HEK293 (cell line): ENCODE data around the gene FAM9A.

Experiments used
- CTCF ChIA-PET: fragments of 350-600 bp; formaldehyde crosslinking; extraction: SDS; loops from one replicate; lab custom pipeline; 2021; ENCODE audit warnings: antibody characterized with exemption; lab: Yijun Ruan, JAX
- POLR2A ChIA-PET: fragments of 300-600 bp; formaldehyde crosslinking; extraction: SDS; loops from one replicate; lab custom pipeline; 2020; ENCODE audit warnings: antibody characterized with exemption, inconsistent platforms; lab: Yijun Ruan, JAX
- H3K27ac ChIP-seq: fragments of 200-500 bp; sonication (Bioruptor generic); 2 replicates; pipeline ENCODE4 v1.5.1; 2014; ENCODE audit warnings: low read depth, low read length, control low read depth, inconsistent platforms; ENCODE audit errors: extremely low read depth
- H3K36me3 ChIP-seq, 2 experiments: fragments of 200-500 bp in 1 of 2; sonication (Bioruptor generic) in 1 of 2; 1 replicate in 1 of 2; 2 replicates in 1 of 2; pipeline ENCODE4 v1.5.1; 2014 to 2017; ENCODE audit warnings: inconsistent platforms in 2 of 2, low read length in 2 of 2; ENCODE audit not compliant: control insufficient read depth in 2 of 2, insufficient read depth in 1 of 2
- H3K4me1 ChIP-seq: fragments of 200-500 bp; sonication (Bioruptor generic); 2 replicates; pipeline ENCODE4 v1.5.1; 2014; ENCODE audit warnings: mild to moderate bottlenecking, low read length, inconsistent platforms; ENCODE audit not compliant: control insufficient read depth, insufficient read depth
- H3K4me3 ChIP-seq: 2 replicates; pipeline ENCODE4 v1.5.1; 2011; ENCODE audit warnings: low read depth, mild to moderate bottlenecking, control low read depth, low read length, moderate library complexity
- H3K9me3 ChIP-seq: fragments of 200-500 bp; sonication (Bioruptor generic); 2 replicates; pipeline ENCODE4 v1.5.1; 2014; ENCODE audit warnings: low read depth, low read length, inconsistent platforms; ENCODE audit not compliant: control insufficient read depth, insufficient read depth
- GFI1B ChIP-seq: fragments of 450-650 bp; formaldehyde crosslinking; IDR thresholded peaks from 2 replicates; pipeline ENCODE4 v1.5.1; 2016; ENCODE audit warnings: missing biosample characterization, missing genetic modification characterization
- GLIS1 ChIP-seq: fragments of 450-650 bp; formaldehyde crosslinking; IDR thresholded peaks from 2 replicates; pipeline ENCODE4 v1.5.1; 2016; ENCODE audit warnings: missing biosample characterization, missing genetic modification characterization
- GLIS2 ChIP-seq: fragments of 450-650 bp; formaldehyde crosslinking; IDR thresholded peaks from 2 replicates; pipeline ENCODE4 v1.5.1; 2016; ENCODE audit warnings: missing biosample characterization, missing genetic modification characterization
- HOXD13 ChIP-seq: sonication (generic); formaldehyde crosslinking; IDR thresholded peaks from 2 replicates; pipeline ENCODE4 v1.8.0; 2022; ENCODE audit warnings: missing genetic modification reagents, borderline replicate concordance
- OVOL3 ChIP-seq: fragments of 450-650 bp; formaldehyde crosslinking; IDR thresholded peaks from 2 replicates; pipeline ENCODE4 v1.5.1; 2016; ENCODE audit warnings: missing biosample characterization, missing genetic modification characterization
- SP3 ChIP-seq: fragments of 450-650 bp; formaldehyde crosslinking; IDR thresholded peaks from 2 replicates; pipeline ENCODE4 v1.5.1; 2016; ENCODE audit warnings: missing biosample characterization, missing genetic modification characterization
- ZBTB21 ChIP-seq: fragments of 450-650 bp; formaldehyde crosslinking; IDR thresholded peaks from 2 replicates; pipeline ENCODE4 v1.5.1; 2017; ENCODE audit warnings: missing biosample characterization, missing genetic modification characterization
- ZBTB48 ChIP-seq: fragments of 450-650 bp; formaldehyde crosslinking; IDR thresholded peaks from 2 replicates; pipeline ENCODE4 v1.5.1; 2016; ENCODE audit warnings: missing biosample characterization, missing genetic modification characterization
- ZBTB49 ChIP-seq: fragments of 450-650 bp; formaldehyde crosslinking; IDR thresholded peaks from 2 replicates; pipeline ENCODE4 v1.5.1; 2016; ENCODE audit warnings: missing biosample characterization, missing genetic modification characterization, low read depth
- ZNF114 ChIP-seq: fragments of 450-650 bp; formaldehyde crosslinking; IDR thresholded peaks from 2 replicates; pipeline ENCODE4 v1.5.0; 2017; ENCODE audit warnings: missing biosample characterization, missing genetic modification characterization
- ZNF121 ChIP-seq: fragments of 450-650 bp; formaldehyde crosslinking; IDR thresholded peaks from 2 replicates; pipeline ENCODE4 v1.5.1; 2016; ENCODE audit warnings: missing biosample characterization, missing genetic modification characterization
- ZNF169 ChIP-seq: fragments of 450-650 bp; formaldehyde crosslinking; IDR thresholded peaks from 2 replicates; pipeline ENCODE4 v1.5.1; 2016; ENCODE audit warnings: missing biosample characterization, missing genetic modification characterization
- ZNF174 ChIP-seq: fragments of 450-650 bp; formaldehyde crosslinking; IDR thresholded peaks from 2 replicates; pipeline ENCODE4 v1.5.0; 2017; ENCODE audit warnings: missing biosample characterization, mild to moderate bottlenecking, missing genetic modification characterization
- ZNF274 ChIP-seq, 2 experiments: fragments of 200-500 bp in 1 of 2; fragments of 450-650 bp in 1 of 2; sonication (Bioruptor generic) in 1 of 2; formaldehyde crosslinking in 1 of 2; IDR thresholded peaks; 2 replicates each; pipeline versions ENCODE4 v1.5.1 to v1.6.1; 2014 to 2016; ENCODE audit warnings: borderline replicate concordance in 1 of 2, inconsistent platforms in 1 of 2, low read length in 1 of 2, missing biosample characterization in 1 of 2, missing genetic modification characterization in 1 of 2
- ZNF398 ChIP-seq: fragments of 450-650 bp; formaldehyde crosslinking; IDR thresholded peaks from 2 replicates; pipeline ENCODE4 v1.5.1; 2017; ENCODE audit warnings: missing biosample characterization, missing genetic modification characterization
- ZNF423 ChIP-seq: fragments of 450-650 bp; formaldehyde crosslinking; IDR thresholded peaks from 2 replicates; pipeline ENCODE4 v1.5.1; 2016; ENCODE audit warnings: missing biosample characterization, missing genetic modification characterization
- ZNF510 ChIP-seq: fragments of 450-650 bp; formaldehyde crosslinking; IDR thresholded peaks from 2 replicates; pipeline ENCODE4 v1.5.1; 2018; ENCODE audit warnings: mild to moderate bottlenecking, missing genetic modification characterization, missing biosample characterization; ENCODE audit not compliant: insufficient replicate concordance
- ZNF558 ChIP-seq: fragments of 450-650 bp; formaldehyde crosslinking; IDR thresholded peaks from 2 replicates; pipeline ENCODE4 v1.5.1; 2016; ENCODE audit warnings: missing biosample characterization, missing genetic modification characterization
- ZNF621 ChIP-seq: fragments of 450-650 bp; formaldehyde crosslinking; IDR thresholded peaks from 2 replicates; pipeline ENCODE4 v1.5.1; 2017; ENCODE audit warnings: missing biosample characterization, missing genetic modification characterization
- ZNF670 ChIP-seq: fragments of 450-650 bp; formaldehyde crosslinking; IDR thresholded peaks from 2 replicates; pipeline ENCODE4 v1.5.1; 2016; ENCODE audit warnings: missing biosample characterization, missing genetic modification characterization, low read depth
- ZNF76 ChIP-seq: fragments of 450-650 bp; formaldehyde crosslinking; IDR thresholded peaks from 2 replicates; pipeline ENCODE4; 2016; ENCODE audit warnings: low read depth, missing biosample characterization, missing genetic modification characterization, borderline replicate concordance
- ZNF777 ChIP-seq: fragments of 450-650 bp; formaldehyde crosslinking; IDR thresholded peaks from 2 replicates; pipeline ENCODE4 v1.5.1; 2017; ENCODE audit warnings: missing biosample characterization, missing genetic modification characterization, borderline replicate concordance
- ZNF792 ChIP-seq: fragments of 450-650 bp; formaldehyde crosslinking; IDR thresholded peaks from 2 replicates; pipeline ENCODE4 v1.5.1; 2016; ENCODE audit warnings: missing biosample characterization, missing genetic modification characterization
- TF ChIP-seq, protein P1 (sequence below): fragments of 450-650 bp; formaldehyde crosslinking; conservative IDR thresholded peaks from 2 replicates; pipeline ENCODE4 v1.5.1; 2016; ENCODE audit warnings: low read depth, missing biosample characterization, missing genetic modification characterization

Gene FAM9A

DNA sequence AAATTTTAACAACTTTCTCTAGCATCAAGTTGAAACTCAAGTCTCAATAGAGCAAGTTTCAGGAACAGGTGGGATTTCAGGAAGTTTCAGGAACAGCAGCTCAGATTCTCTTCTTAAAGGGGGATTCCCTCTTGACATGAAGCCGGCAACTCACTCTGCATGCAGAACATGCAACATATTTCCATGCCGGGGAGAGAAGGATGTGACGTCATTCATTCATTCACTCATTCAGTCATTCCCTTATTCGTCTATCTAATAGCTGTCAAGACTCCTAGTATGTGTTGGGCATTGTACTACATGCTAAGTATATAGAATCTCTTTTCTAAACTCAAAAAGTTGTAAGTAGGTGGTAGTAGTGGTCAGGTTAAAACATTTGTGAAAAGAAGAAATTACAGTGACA is 4.8 kb upstream of the FAM9A start:
- H3K27ac ChIP-seq: no peak overlapping the region
- ChIA-PET CTCF (no interaction called here), POLR2A (no interaction called here)
- TF ChIP-seq ZNF114 (tag by site-specific recombination) (no peak), GLIS1 (tag by site-specific recombination) (no peak), ZBTB48 (tag by site-specific recombination) (no peak), ZNF621 (tag by site-specific recombination) (no peak), ZNF169 (tag by site-specific recombination) (no peak), ZNF398 (no peak), ZNF76 (tag by site-specific recombination) (no peak)
- H3K4me1 ChIP-seq: no peaks in the 10 kb centered on the region
- no peaks in the 10 kb centered on the region for H3K9me3 ChIP-seq
- no peak overlapping the region for H3K4me3 ChIP-seq
- no peaks in the 10 kb centered on the region for H3K36me3 ChIP-seq

DNA sequence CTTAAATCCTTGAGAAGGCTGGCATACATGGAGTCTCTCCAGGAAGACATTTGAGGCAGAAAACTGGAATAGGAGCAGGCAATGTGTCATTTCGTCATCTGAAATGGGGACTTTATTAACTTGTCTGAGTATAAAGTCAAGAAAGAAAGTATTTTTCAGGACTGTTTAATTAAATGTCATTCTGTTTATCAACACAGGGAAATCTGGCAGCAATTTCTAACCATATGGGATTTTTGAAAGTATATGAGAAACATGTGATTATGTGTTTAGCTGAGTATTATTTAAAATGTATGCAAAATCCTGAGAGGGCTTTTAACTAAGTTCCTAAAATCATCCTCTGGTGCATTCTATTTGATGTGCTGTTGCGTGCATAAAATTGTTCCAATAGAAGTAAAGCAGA is 3.9 kb upstream of the FAM9A start:
- Histone ChIP-seq H3K4me3 (no peak overlapping the region), H3K4me1 (no peaks in the 10 kb centered on the region), H3K27ac (no peak overlapping the region), H3K36me3 (no peaks in the 10 kb centered on the region), H3K9me3 (no peaks in the 10 kb centered on the region)
- no peak for TF ChIP-seq ZNF777 (tag by site-specific recombination)
- TF ChIP-seq ZNF510 (tag by site-specific recombination): no peak
- no peak for TF ChIP-seq GFI1B (tag by site-specific recombination)
- TF ChIP-seq ZNF792: no peak
- no peak for TF ChIP-seq SP3 (tag by site-specific recombination)
- TF ChIP-seq, protein P1, sequence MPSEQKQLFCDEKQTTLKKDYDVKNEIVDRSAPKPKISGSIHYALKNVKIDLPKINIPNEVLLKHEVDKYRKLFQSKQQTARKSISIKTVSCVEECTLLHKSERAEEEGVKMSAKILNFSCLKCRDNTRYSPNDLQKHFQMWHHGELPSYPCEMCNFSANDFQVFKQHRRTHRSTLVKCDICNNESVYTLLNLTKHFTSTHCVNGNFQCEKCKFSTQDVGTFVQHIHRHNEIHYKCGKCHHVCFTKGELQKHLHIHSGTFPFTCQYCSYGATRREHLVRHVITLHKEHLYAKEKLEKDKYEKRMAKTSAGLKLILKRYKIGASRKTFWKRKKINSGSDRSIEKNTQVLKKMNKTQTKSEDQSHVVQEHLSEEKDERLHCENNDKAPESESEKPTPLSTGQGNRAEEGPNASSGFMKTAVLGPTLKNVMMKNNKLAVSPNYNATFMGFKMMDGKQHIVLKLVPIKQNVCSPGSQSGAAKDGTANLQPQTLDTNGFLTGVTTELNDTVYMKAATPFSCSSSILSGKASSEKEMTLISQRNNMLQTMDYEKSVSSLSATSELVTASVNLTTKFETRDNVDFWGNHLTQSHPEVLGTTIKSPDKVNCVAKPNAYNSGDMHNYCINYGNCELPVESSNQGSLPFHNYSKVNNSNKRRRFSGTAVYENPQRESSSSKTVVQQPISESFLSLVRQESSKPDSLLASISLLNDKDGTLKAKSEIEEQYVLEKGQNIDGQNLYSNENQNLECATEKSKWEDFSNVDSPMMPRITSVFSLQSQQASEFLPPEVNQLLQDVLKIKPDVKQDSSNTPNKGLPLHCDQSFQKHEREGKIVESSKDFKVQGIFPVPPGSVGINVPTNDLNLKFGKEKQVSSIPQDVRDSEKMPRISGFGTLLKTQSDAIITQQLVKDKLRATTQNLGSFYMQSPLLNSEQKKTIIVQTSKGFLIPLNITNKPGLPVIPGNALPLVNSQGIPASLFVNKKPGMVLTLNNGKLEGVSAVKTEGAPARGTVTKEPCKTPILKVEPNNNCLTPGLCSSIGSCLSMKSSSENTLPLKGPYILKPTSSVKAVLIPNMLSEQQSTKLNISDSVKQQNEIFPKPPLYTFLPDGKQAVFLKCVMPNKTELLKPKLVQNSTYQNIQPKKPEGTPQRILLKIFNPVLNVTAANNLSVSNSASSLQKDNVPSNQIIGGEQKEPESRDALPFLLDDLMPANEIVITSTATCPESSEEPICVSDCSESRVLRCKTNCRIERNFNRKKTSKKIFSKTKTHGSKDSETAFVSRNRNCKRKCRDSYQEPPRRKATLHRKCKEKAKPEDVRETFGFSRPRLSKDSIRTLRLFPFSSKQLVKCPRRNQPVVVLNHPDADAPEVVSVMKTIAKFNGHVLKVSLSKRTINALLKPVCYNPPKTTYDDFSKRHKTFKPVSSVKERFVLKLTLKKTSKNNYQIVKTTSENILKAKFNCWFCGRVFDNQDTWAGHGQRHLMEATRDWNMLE: no peak
- no peak for TF ChIP-seq ZNF274 (IDR thresholded peaks at IDR 0.05; ENCODE audit: low read length)
- no peak for TF ChIP-seq ZNF274 (tag by site-specific recombination; IDR thresholded peaks at IDR 0.05; ENCODE audit: borderline replicate concordance)
- TF ChIP-seq ZNF423 (tag by site-specific recombination): no peak
- TF ChIP-seq HOXD13: no peak
- no peak for TF ChIP-seq GLIS2 (tag by site-specific recombination)
- no peak for TF ChIP-seq ZBTB49
- TF ChIP-seq ZNF174 (tag by site-specific recombination): no peak
- no peak for TF ChIP-seq ZBTB21 (tag by site-specific recombination)
- no peak for TF ChIP-seq ZNF121
- TF ChIP-seq ZNF670: no peak
- no peak for TF ChIP-seq OVOL3
- no peak for TF ChIP-seq ZNF558
- ChIA-PET CTCF (interaction anchor here (0.6 kb wide), 1 partner anchor 11 kb away, joined by 3 read pairs; no protein-coding TSS in a partner anchor), POLR2A (no interaction called here)
